Fibroblast of skin of left quadriceps (primary cell): Measurements from ENCODE around the gene PCSK4.
"Not testable (repeated sequence)": the region's sequence is repeated elsewhere in the genome, so short reads cannot be mapped to it uniquely, and the experiment has no call there.

Experiments used
- DNase-seq, 2 experiments: peaks; one replicate each; pipeline ENCODE4 v3.0.0-alpha.2; 2013; ENCODE audit warnings: low read depth in 2 of 2

The PCSK4 gene

DNA sequence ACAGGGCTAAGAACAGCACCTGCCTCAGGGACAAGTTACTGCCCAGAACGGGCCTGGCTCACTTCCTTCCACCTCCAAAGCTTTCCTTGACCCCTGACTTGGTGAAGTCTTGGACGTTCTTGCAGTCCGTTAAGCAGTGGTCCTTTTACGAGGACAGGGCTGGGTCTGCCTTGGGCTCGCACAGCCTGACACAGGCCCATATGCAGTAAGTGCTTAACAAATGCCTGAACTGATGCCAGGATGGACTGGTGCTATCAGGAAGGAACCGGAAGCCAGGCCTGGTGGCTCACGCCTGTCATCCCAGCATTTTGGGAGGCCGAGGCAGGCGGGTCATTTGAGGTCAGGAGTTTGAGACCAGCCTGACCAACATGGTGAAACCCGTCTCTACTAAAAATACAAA, 31.9 kb upstream of the PCSK4 start:
- no peak for DNase-seq

DNA sequence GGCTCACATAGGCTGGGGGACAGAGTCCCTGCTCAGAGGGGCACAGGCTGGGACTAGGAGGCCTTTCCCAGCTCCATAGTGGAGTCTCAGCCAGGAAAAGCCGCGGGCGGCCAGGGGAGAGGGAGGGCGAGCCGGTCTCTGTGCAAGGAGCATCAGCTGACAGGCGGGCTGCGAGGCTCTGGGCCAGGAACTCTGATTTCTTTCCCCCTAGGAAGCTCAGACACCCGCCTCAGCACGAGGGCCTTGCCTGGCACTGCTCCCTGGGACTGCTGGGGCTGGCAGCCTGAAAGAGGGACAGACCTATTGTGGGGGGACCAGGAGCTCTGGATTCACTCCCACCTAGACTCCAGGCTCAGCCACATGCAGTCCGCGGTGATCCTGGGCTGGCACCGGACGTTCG, 31.5 kb upstream of the PCSK4 start:
- no peak for DNase-seq

DNA sequence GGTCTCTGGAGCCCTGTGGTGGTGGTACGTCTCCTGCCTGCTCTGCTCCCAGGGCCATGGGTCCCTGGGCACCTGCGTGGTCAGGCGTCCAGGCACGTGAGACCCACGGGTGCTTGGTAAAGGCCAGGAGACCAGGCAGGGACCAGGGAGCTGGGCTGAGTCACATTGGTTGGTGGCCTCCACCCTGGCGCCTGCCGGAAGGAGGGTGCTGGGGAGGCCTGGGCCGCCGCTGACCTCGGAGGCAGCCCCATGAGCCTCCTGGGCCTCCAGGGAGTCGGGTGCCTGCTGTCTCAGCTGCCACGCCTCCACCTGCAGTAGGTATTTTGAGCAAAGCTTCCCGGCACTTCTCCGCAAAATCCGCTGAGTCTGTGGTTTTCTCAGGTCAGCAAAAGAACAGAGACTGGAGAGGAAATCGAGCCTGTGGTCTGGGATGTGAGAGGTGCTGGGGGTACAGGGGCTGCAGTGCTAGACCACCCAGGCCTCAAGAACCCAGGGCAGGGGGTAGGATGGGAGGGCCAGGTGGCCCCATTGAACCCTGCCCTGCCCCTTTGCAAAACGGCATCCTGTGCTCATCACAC, 30.1 kb upstream of the PCSK4 start:
- no peak for DNase-seq

DNA sequence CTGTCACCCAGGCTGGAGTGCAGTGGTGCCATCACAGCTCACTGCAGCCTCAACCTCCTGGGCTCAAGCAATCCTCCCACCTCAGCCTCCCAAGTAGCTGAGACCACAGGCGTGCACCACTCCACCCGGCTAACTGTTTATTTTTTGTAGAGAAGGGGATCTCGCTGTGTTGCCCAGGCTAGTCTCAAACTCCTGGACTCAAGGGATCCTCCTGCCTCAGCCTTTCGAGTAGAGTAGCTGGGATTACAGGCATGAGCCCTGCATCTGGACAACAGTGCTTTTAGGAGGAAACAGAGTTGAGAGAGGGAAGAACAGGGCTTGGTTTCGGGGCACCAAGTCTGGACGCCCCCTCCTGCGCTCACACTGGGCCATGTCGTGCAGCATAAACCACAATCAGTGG, 29.7 kb upstream of the PCSK4 start:
- DNase-seq, result not testable (repeated sequence)

- no peak for DNase-seq
Measured at GRCh38 chr19:1518471-1518870, 28.3 kb upstream of the PCSK4 start.

GRCh38 chr19:1516395-1516753, 26.2 kb upstream of the PCSK4 start:
- DNase-seq, result no peak

DNA sequence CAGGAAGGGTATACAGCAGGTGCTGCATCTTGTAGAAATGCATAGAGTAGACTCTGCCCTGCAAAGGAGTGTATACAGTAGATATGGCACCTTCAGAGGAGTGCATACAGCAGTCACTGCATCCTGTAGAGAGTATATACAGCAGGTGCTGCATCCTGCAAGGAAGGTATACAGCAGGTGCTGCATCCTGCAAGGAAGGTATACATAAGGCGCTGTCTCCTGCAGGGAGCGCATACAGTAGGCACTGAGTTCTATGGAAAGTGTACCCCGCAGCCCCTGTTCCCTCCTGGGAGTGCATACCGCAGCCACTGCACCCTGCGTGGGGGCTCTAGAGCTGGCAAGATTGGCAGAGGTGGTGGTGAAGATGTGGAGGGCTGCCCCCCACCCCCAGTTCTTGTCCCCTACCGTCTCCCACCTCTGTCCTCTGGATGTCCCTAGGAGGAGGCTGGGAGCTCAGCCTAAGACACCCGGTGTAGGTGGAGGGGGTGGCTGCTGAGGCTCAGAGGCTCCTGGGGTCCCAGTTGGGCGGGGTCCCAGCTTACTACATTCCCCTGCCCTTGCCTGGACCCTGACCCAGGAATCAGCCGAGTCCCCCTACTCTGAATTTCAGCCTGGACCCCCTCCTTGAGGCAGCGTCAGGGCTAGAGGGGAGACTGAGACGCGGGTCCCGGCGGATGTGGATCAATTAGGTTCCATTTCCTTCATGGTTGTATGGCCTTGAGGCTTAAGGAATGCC, 25.0 kb upstream of the PCSK4 start:
- DNase-seq, result no peak

DNA sequence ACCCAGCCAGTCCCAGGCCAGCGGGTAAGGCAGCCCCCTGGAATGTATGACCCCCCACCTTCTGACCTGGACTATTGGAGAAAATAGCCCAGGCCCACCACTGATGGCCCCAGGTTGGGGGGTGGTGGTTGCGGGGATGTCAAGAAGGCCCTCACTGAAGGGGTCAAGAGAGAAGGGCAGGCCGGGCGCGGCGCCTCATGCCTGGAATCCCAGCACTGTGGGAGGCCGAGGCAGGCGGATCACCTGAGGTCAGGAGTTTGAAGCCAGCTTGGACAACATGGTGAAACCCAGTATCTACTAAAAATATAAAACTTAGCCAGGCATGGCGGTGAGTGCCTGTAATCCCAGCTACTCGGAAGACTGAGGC, 24.1 kb upstream of the PCSK4 start:
- DNase-seq, result no peak

DNA sequence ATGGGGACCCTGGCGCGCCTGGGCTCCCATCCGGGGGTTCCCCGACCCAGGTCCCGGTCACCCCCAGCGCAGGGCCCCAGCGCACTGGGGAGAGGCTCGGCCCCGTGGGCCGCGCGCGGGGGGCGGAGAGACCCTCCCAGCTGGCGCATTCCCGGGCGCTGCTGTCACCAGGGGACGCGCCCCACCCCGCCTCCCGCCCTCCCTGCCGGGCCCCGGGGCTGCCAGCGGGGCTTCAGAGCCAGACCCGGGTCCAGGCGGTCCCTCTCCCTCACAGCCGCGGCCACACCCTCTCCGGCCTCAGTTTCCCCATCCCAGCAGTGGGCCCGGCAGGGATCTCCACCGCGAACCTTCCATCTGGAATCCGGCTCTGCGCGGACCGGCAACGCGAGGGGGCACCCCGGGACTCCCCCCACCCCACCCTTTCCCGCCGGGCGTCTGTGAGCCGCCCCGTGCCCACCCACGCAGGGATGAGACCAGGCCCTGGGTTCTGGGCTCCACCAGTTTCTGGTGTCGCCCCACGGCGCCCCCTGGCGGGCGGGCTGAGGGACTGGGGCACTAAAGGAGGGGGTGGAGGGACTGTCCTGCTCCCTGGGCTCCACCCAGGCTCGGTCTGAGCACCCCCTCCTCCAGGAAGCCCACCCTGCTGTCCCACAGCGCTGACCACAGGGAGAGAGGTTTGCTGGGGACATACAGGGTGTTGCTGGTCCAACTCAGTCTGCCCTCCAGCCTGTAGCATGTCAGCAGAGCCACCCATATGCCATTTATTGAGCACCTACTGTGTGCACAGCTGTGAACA, 23.5 kb upstream of the PCSK4 start:
- DNase-seq, result no peak

DNA sequence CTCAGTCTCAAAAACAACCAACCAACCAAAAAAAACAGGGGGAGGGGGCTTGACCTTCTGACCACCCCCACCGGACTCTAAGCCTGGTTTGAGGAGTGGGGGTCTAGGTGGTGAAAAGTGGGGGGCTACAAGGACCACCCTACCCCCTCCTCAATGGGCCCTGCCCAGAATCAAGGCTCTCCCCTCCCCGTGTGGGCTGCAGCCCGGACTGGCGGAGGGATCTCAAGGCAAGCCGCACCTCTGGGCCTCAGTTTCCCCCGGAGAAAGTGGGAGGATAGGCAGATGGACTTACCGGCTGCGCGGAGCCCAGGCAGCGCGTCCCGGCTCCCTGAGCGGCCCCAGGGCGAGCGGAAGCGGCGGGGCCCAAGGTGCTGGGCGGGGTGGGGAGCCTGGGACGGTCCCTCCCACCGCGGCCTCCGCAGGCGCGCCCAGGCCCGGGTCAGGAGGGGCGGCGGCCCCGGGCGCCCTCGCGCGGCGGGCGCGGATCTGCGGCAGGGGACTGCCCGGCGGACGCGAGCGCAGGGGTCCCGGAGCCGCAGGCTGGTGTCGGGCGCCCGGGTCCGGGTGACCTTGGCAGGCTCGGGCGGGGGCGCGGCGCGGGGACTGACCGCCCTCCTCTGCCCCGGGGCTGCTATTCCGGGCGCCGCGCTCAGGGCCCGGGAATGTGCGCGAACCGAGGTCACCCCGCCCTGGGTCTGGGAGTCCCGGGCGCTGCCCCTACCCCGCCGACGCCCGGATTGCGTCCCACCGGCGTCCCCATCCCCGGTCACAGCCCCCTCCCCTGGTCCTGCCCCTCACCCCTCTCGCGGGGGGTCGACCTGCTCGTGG, 22.7 kb upstream of the PCSK4 start, which contains the start of gene ADAMTSL5:
ADAMTSL5 (minus strand) TSS at position 349 of the 828 bp plus-strand sequence. CDS start 2,076 bp downstream, outside the sequence.
- no peak for DNase-seq

- DNase-seq, result no peak
Measured at GRCh38 chr19:1511318-1512317, 21.5 kb upstream of the PCSK4 start.

DNA sequence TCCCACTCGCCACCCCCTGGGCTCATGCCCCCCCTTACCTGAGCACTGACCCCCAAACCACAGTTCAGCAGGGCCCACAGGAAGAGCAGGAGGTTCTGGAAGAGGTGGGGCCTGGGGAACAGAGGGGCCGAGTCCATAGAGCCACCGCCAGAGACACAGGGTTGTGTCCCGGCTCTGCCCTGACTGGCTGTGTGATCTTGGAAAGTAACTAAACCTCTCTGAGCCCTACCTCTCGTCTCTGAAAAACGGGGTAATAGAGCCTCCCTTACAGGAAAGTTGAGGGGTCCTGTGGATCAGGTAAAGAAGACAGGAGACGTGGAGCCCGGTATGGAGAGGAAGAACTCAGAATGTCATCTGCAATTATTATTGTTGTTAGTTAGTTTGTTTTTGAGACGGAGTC, 20.7 kb upstream of the PCSK4 start:
- no peak for DNase-seq

- no peak for DNase-seq
Measured at GRCh38 chr19:1510442-1510806, 20.3 kb upstream of the PCSK4 start.

DNA sequence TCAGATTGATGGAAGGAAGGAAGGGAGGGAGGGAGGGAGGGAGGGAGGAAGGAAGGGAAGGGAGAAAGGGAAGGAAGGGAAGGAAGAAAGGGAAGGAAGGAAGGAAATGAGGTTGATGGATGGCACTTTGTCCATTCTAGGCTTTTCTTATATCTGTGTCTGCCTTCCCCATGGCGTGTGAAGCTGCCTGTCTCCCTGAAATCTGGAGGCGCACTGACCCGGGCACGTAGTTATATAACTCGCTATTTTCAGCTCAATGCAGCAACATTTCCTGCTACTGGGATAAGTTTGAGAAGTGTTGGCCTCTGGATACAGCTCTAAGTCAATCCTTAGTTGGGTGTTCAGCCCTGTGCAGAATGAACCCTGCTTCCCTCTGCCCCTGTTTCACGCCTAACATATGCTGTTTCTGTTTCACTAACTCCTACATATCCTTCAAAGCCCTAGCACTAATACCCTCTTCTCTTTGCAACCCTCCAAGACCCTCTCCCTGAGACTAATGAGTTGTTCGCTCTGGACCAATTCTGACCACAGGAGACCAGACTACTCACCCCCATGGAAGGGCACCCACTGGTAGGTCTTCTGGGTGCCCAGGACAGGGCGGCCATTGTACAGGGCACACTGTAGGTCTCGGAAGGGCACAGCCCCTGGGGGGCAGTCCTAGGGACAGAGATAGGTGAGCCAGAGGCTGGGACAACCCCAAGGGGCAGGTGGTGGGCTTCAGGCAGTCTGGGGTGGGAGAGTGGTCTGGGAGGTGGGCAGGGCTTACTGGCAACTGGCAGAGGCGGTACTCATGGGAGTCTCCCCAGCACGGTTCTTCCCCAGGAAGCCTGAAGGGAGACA, 19.7 kb upstream of the PCSK4 start:
- no peak for DNase-seq

DNA sequence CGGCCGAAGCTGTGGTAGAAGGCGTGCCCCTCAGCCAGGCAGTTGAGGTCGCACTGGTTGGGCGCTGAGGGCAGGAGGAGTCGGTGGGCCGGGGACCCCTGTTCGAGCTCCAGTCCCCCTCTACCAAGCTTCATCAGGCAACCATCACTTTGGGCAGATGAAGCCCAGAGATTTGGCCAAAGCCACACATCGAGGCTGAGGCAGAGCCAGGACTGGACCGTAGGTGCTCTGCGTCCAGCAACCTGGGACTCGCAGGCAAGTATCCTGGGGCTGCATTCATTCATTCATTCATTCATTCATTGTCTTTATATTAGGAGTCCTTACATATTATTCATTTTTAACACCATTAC, 18.3 kb upstream of the PCSK4 start:
- DNase-seq, result no peak

GRCh38 chr19:1507763-1508506, 17.8 kb upstream of the PCSK4 start:
- DNase-seq, result peak; percentile 92 to 93

DNA sequence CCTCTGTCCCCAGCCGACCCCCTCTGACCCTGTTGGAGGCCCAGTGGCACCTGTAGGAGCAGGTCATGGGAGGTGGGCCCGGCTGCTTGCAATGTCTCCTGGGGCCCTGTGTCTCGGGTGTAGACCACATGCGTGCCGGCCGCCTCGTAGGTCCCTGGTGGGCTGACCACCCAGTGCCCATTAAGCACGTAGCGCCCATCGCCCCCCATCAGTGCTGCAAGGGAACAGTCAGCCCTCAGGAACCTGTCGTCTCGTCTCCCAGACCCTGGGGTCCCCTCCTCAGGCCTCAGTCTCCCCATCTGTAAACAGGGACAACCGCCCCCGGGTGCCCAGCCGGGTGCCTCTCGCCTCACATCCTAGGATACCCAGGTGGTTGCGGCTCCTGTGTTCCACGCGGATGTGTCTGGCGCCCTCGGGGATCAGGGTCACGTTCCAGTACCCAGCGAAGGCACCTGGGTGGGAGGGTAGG, 17.1 kb upstream of the PCSK4 start:
- no peak for DNase-seq

GRCh38 chr19:1505991-1506881, 16.1 kb upstream of the PCSK4 start:
- DNase-seq, result no peak
